GM15510 (cell line): ENCODE measurements around the gene IARS1.

Experiments used
- POLR2A ChIP-seq: IDR thresholded peaks from 3 replicates; pipeline ENCODE4 v1.6.1; 2011; ENCODE audit warnings: borderline replicate concordance; ENCODE audit not compliant: insufficient read length; ENCODE audit errors: extremely low read depth

The IARS1 gene

DNA sequence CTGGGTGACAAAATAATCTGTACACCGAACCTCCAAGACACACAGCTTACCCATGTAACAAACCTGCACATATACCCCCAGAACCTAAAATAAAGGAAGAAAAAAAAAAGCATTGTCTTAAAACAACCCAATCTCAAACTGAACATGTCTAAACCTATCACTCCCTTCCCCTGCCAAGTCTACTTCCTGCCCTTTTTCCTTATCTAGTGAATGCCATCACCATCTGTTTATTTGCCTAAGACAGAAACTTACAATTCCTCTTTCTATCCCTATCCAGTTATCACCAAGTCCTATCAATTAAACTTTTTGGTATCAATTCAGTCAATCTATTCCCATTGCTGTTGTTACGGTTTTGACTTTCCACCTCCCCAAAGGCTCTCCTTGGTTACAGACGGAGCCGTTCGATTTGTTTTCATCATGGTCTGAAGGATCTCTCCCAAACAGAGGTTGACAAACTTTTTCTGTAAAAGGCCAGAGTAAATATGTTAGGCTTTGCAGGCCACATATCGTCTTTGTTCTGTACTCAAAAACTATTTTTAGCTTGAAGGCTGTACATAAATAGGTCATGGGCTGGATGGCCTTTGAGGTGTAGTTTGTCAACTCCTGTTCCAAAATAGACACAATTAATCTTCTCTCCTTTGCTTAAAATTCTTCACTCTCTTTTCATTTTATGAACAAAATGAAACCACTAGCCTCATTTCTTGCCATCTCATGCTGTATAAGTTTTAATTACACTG, 19.6 kb upstream of the IARS1 start:
- no peak for TF ChIP-seq POLR2A

- no peak for TF ChIP-seq POLR2A
These were observed 17.1 kb upstream of the IARS1 start for GRCh38 chr9:92310562-92310961.

- no peak for TF ChIP-seq POLR2A
These were observed 15.4 kb upstream of the IARS1 start for GRCh38 chr9:92308893-92309292.

- no peak for TF ChIP-seq POLR2A
These were observed 7.4 kb upstream of the IARS1 start for GRCh38 chr9:92300936-92301335.

- TF ChIP-seq POLR2A, result no peak
These were observed 5.6 kb upstream of the IARS1 start for GRCh38 chr9:92299116-92299515.

- no peak for TF ChIP-seq POLR2A
These were observed 4.5 kb upstream of the IARS1 start for GRCh38 chr9:92298036-92298435.

- no peak for TF ChIP-seq POLR2A
These were observed 4.1 kb upstream of the IARS1 start for GRCh38 chr9:92297611-92298010.

DNA sequence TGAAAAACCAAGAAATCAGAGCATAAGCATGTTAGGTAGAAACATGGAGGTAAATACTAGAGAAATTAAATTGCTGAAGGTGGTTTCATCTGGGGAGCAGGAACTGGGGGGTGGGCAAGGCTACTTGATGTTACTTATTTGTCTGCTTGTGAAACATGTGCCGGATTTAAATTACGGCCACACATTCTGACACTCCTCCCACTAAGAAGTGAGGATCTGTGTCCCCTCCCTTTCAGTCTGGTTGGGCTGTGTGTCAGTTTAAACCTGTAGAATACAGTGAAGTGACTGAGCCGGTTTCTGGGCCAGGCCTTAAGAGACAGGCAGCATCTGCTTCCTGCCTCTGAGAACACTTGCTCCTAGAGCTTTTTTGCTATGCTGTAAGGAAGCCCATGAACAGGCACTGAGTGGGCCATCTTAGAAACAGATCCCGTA, 2.3 kb upstream of the IARS1 start:
- no peak for TF ChIP-seq POLR2A

DNA sequence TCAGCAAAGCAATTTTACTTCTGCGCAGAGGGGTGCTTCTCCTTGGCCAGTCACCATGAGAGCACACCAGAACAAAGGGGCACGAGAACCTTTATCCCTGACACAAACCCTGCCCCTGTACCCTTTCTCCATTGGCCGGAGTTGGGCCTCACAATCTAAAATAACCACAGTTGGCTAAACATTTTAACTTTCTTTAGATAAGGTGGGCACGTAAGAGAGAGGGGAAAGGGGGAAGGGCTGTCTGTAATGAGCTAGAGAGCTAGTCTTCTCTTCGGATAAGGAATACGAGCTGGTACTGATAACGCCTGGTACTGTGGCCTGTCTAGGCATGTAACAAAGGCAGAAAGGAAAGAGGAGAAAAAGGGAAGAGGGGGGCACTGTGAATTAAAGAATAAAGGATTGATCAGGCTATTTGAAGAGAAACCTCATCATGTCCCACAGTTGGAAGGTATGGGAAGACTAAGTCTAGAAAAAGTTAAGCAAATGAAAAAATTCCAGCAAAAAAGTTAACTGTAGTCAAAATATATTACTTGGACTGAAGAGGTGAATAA, 1.8 kb upstream of the IARS1 start:
- no peak for TF ChIP-seq POLR2A

- no peak for TF ChIP-seq POLR2A
These were observed 790 bp upstream of the IARS1 start for GRCh38 chr9:92294297-92294676.

DNA sequence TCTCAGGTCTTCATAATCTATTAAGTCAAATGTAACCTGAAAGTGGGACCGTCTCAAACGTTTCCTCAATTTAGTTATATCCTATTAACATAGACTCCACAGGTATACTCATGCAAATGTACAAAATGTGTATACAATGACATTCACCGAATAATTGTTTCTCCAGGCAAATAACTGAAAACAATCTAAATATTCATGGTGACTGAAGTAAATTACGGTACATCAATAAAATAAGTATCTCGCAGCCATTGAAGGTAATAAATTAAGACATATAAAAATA, 482 bp downstream of the IARS1 start:
- TF ChIP-seq POLR2A, result no peak

DNA sequence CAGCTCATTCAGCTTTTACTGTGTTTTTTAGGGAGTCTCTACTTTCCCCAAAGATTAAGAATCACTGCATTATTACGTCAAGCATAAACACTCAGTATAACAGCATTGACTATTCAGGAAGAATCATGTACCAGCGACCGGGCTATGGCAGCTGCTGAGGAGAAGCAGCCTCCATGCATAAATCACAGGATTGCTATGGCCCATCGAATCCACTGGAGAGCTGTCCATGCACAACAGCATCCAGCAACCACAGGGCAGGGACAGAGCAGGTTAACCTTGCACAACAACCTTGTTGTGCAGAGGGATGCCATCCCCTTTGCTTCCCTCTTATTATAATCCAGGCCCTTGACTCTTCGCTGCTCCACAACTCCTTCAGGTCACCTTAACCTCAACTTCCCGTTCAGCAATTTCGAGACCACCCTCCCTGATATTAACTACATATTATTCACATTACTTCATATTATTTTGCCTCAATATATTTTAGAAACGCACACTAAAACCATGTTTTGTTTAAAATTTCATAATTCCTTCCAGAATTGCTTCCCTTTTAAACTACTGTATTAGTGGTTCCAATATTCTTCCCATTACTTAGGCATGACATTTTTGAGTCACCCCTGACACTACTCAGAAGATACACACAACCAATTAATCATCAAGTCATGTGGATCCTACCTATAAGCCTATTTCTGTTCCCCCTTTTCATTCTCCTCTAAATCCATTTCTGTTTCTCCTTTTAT, 991 bp downstream of the IARS1 start:
- no peak for TF ChIP-seq POLR2A

- no peak for TF ChIP-seq POLR2A
These were observed 1.9 kb downstream of the IARS1 start for GRCh38 chr9:92291577-92291976.

DNA sequence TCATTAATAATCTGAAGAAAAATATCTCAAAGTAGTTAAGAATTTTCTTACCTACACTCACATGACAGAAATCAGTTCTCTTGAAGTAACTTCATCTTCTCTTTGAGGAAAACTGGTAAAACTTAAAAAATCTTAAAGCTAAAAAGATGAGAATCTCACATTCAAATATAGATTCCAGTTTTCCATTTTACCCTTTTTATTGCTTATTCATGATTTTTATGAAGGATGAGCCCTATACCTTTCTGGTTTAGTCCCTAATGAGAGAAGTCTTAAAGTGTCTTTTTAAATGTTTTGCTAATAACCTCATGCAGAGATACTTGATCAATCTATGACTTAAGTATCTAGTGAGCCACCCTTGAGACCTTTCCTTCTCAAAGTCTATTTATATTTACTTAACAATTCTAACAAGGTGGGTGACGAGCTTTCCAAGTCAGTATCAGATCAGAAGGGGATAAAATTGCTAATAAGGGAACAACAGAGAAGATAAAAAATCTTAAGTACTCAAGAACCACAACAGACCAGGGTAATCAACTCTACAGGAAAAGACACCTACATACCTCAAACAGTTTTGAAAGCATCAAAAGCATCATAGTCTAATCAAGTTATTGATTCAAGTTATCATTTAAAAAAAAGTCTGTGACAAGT, 2.6 kb downstream of the IARS1 start:
- no peak for TF ChIP-seq POLR2A

- no peak for TF ChIP-seq POLR2A
These were observed 3.6 kb downstream of the IARS1 start for GRCh38 chr9:92289708-92290390.
